ENCODE results near the gene NR1D1. TPM values are rescaled to one million over a fixed set of nuclear protein-coding genes. Genes with fewer than 3 reads are reported as not detected.

NR1D1 gene
- total and polyA plus RNA-seq, 2 of the 8 experiments (the other 6 are each of a cell fraction or from before 2014, with no cell fraction given) = 1.5 to 4.6 TPM

DNA sequence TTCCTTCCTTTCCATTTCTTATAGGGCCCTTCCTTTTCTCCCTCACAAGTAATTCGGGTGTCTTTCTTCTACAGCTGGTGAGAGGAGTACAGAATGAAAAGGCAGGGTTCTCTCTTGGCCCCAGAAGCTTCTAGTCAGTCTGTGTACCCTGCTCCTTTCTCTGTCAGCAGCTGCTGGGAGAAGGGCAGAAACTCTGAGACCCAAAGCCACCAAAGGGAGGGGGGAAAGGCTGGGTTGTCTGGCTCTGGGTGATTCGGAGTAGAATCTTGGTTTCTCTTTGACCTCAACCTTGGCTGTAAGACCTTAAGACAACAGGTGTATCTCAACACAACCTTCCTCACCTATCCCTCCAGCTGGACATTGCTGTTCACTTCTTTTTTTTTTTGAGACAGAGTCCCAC, 3.3 kb upstream of the NR1D1 start:
- no peak overlapping the region for H3K14ac ChIP-seq (ENCODE audit: insufficient read length)
- ChIA-PET CTCF (ENCODE audit: partially characterized antibody) (interaction anchor here (1.0 to 7.6 kb wide), 11 partner anchors 8 to 77 kb away, joined by 3 to 110 read pairs (median 6); no protein-coding TSS in a partner anchor), POLR2A (ENCODE audit: partially characterized antibody) (interaction anchor here (0.9 to 20.8 kb wide), 7 partner anchors 9 to 50 kb away, joined by 3 to 399 read pairs (median 5); partner anchors contain the start of genes CASC3, MED24 and MSL1)
- H3K27ac ChIP-seq (ENCODE audit: low read depth, low read length) = no peak overlapping the region
- H3K23ac ChIP-seq (ENCODE audit: insufficient read length) = no peak overlapping the region
- H3K23me2 ChIP-seq (ENCODE audit: low read depth, low read length) = peaks cover 9% of the 10 kb centered on the region; the same call in 1 of the 2 replicates
- H4K8ac ChIP-seq (ENCODE audit: extremely low read depth, insufficient read depth, low read length) = no peak overlapping the region
- H3K79me1 ChIP-seq (ENCODE audit: low read depth, low read length) = no peaks in the 10 kb centered on the region
- H3K4me2 ChIP-seq (ENCODE audit: insufficient read depth in 1 of 2, low read depth in 2 of 2, low read length in 2 of 2) = peak overlapping the region in 1 of 2 experiments; percentile 26; a peak in 1 of 4 replicates
- no peak overlapping the region for H4K91ac ChIP-seq (replicated peaks; ENCODE audit: insufficient read length, low read length)
- H2BK5ac ChIP-seq (ENCODE audit: low read depth, low read length) = 0 out of 2 replicates have a peak overlapping the region, but pooled peaks have one; percentile 6
- no peaks in the 10 kb centered on the region for H3K79me2 ChIP-seq (ENCODE audit: control insufficient read depth in 1 of 2, insufficient read depth in 2 of 2, low read length in 2 of 2)
- peak overlapping the region; percentile 80; the same call in 1 of the 2 replicates for H2BK20ac ChIP-seq (ENCODE audit: low read length)
- WGBS, 2 experiments (ENCODE audit: extremely low coverage in 1 of 2, insufficient coverage in 1 of 2, insufficient read length in 1 of 2, insufficient replicate concordance in 2 of 2, low coverage in 1 of 2, low lambda C conversion rate in 2 of 2, missing lambda C conversion rate in 1 of 2) = 72% methylated on average over 2 of the region's 2 CpGs; no CpG with 5 or more reads in 1 of the 2 experiments
- no peak overlapping the region for H3K4me3 ChIP-seq (ENCODE audit: extremely low read depth in 1 of 4, insufficient read depth in 2 of 4, low read depth in 3 of 4, low read length in 4 of 4)
- H3K18ac ChIP-seq (ENCODE audit: extremely low read depth, low read length) = peak overlapping the region; percentile 93; the same call in 1 of the 2 replicates
- FAIRE-seq (no peak), DNase-seq (ENCODE audit: low read depth in 1 of 2, low spot score in 2 of 2) (no peak)
- TF ChIP-seq E2F6 (IDR thresholded peaks at IDR 0.05) (no peak), CTCF (IDR thresholded peaks at IDR 0.05; ENCODE audit: control extremely low read depth in 1 of 3, insufficient read depth in 1 of 3, low read depth in 1 of 3, low read length in 3 of 3) (no peak), SIX5 (IDR thresholded peaks at IDR 0.05; ENCODE audit: low read depth, low read length) (no peak)
- no peak overlapping the region for H3K9ac ChIP-seq (replicated peaks in 1 of 4; ENCODE audit: extremely low read depth in 1 of 4, low read depth in 3 of 4, low read length in 3 of 4)
- H2AK5ac ChIP-seq (ENCODE audit: low read depth, low read length) = peak overlapping the region; percentile 70; the same call in 1 of the 2 replicates
- no peak overlapping the region for H4K5ac ChIP-seq (ENCODE audit: insufficient read length, low read depth, low read length)
- no peak overlapping the region for H3K56ac ChIP-seq (replicated peaks; ENCODE audit: insufficient read length, low read depth, low read length)
- peaks cover 6 to 39% (median 32%) of the 10 kb centered on the region in 4 experiments for H3K27me3 ChIP-seq (replicated peaks in 1 of 4; ENCODE audit: control insufficient read depth in 3 of 4, extremely low read depth in 1 of 4, insufficient read depth in 3 of 4, low read length in 3 of 4)
- peak overlapping the region; percentile 86; the same call in 1 of the 2 replicates for H2BK12ac ChIP-seq (ENCODE audit: low read depth, low read length)
- H2BK15ac ChIP-seq (ENCODE audit: low read length) = 0 out of 2 replicates have a peak overlapping the region, but pooled peaks have one; percentile 29
- H3K4me1 ChIP-seq (replicated peaks in 1 of 4; ENCODE audit: control insufficient read depth in 3 of 4, insufficient read depth in 4 of 4, low read length in 3 of 4) = peaks cover 18 to 50% (median 36%) of the 10 kb centered on the region in 4 experiments
- no peaks in the 10 kb centered on the region for H3K36me3 ChIP-seq (ENCODE audit: control insufficient read depth in 2 of 4, insufficient read depth in 4 of 4, low read length in 3 of 4)
- H2AFZ ChIP-seq (ENCODE audit: low read length) = no peak overlapping the region
- H3K9me3 ChIP-seq (ENCODE audit: insufficient read depth in 2 of 2, low read depth in 1 of 2, low read length in 1 of 2) = peaks cover 0 to 6% of the 10 kb centered on the region in 2 experiments; a peak in 1 of 4 replicates
- H2BK120ac ChIP-seq (replicated peaks; ENCODE audit: low read depth, low read length) = no peak overlapping the region
- H4K20me1 ChIP-seq (replicated peaks in 1 of 2; ENCODE audit: control insufficient read depth in 1 of 2, insufficient read depth in 2 of 2, low read length in 2 of 2) = no peaks in the 10 kb centered on the region
- H3K4ac ChIP-seq (replicated peaks; ENCODE audit: insufficient read length, low read depth, low read length) = no peak overlapping the region

Data from H1 (cell line).